D721Med (cell line): Measurements from ENCODE around the gene PHACTR3.

Experiments
- DNase-seq: peaks from one replicate; pipeline ENCODE4 v3.0.0; 2011; ENCODE audit warnings: low spot score; ENCODE audit not compliant: insufficient read length
- FAIRE-seq: peaks from 2 replicates; lab custom pipeline; 2011; peaks lifted over from hg19 to GRCh38; lab: Jason Lieb, UNC
- TF ChIP-seq, protein P1 (sequence below): IDR thresholded peaks from 2 replicates; pipeline ENCODE4 v1.5.1; 2012; ENCODE audit warnings: mild to moderate bottlenecking, control low read depth; ENCODE audit not compliant: insufficient read depth; ENCODE audit errors: missing control alignments

Gene PHACTR3

DNA sequence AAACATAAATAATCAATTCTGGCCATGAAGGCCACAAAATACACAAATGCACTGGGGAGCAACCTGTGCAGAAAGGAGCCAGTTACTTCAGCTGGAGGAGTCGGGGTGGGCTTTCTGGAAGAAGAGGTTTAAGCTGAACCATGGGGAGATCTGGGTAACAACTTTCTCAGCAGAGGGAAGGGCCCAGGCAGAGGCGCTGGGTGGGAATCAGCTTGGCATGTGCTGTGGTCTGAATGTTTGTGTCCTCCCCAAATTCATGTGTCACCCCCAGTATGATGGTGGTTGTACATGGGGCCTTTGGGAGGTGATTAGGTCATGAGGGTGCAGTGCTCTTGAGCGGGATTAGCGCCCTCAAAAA is 221.2 kb downstream of the PHACTR3 start:
- FAIRE-seq (no peak), DNase-seq (no peak)

DNA sequence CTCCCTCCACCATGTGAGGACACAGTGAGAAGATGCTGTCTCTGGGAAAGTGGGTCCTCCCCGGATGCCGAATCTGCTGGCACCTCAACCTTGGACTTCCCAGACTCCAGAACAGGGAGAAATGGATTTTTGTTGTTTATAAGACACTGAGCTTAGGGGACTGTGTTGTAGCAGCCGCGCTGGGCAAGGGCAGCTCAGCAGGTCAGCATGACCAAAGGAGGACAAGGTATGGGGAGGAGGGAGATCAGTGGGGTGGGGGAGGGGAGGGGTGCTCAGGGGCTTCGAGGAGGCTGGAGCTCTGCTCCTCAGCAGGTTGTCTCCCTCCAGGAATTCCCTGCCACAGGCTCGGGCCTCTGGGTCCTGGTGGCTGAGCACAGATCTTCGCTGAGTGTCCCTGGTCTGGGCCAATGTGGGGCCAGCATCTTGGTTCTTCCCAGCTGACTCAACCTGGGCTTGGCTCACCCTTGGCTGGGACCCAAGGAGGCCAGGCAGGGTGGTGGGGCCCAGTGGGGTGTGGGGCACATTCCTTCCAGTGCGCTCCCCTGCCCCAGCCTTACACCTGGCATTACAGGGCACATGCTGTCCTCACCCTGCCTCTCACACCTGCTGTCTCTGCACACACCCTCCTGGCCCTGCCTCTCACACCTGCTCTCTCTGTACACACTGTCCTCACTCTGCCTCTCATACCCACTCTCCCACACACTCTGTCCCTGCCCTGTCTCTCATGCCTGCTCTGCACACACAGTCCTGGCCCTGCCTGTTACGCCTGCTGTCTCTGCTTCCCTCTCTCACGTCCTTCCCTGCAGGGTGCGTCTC is 221.8 kb downstream of the PHACTR3 start:
- no peak for DNase-seq
- TF ChIP-seq, protein P1, sequence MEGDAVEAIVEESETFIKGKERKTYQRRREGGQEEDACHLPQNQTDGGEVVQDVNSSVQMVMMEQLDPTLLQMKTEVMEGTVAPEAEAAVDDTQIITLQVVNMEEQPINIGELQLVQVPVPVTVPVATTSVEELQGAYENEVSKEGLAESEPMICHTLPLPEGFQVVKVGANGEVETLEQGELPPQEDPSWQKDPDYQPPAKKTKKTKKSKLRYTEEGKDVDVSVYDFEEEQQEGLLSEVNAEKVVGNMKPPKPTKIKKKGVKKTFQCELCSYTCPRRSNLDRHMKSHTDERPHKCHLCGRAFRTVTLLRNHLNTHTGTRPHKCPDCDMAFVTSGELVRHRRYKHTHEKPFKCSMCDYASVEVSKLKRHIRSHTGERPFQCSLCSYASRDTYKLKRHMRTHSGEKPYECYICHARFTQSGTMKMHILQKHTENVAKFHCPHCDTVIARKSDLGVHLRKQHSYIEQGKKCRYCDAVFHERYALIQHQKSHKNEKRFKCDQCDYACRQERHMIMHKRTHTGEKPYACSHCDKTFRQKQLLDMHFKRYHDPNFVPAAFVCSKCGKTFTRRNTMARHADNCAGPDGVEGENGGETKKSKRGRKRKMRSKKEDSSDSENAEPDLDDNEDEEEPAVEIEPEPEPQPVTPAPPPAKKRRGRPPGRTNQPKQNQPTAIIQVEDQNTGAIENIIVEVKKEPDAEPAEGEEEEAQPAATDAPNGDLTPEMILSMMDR: no peak
- no peak for FAIRE-seq

More for the DNA sequence above, 221.2 kb downstream of the PHACTR3 start:
- TF ChIP-seq, protein P1: no peak

DNA sequence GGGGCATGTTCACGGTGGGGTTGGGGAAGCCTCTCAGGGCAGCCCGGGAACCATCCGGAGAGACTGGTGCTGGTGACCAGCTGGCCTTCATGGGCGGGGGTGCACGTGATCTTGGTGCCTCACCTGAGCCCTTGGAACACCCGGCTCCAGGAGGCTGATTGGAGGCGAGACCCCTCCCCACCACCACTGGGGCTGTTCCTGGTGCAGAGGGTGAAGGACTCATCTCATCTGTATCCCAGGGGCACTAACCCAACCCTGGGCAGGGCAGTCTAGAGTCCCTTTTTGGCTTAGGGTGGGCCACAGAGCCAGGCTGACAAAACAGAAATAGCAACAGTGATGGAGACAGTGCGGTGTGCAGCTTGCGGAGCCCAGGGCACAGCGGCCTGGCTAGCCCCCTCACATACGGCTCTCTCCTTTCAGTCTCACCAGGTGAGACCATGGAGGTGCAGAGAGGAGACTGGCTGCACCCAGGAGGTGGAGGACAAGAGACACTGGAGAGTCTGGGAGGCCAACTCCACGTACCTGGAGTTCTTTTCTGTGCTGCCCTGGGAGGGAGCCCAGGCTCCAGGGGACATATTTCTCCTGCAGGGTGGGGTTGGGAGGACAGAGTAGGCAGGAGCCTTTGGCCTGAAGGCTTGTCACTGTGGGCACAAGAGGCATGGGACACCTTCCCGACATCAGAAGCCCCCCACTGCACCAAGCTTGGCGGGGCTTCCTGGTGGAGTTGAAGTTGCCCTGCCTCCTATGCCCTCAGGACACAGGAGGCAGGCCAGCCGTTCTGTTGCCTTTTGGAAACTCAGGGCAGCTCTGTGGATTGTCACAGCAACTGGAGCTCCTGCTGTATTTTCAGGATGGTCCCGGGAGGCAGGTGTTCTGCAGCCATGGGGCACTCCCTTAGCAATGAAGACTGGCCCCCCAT is 223.1 kb downstream of the PHACTR3 start:
- no peak for FAIRE-seq
- no peak for DNase-seq
- TF ChIP-seq, protein P1: no peak

DNA sequence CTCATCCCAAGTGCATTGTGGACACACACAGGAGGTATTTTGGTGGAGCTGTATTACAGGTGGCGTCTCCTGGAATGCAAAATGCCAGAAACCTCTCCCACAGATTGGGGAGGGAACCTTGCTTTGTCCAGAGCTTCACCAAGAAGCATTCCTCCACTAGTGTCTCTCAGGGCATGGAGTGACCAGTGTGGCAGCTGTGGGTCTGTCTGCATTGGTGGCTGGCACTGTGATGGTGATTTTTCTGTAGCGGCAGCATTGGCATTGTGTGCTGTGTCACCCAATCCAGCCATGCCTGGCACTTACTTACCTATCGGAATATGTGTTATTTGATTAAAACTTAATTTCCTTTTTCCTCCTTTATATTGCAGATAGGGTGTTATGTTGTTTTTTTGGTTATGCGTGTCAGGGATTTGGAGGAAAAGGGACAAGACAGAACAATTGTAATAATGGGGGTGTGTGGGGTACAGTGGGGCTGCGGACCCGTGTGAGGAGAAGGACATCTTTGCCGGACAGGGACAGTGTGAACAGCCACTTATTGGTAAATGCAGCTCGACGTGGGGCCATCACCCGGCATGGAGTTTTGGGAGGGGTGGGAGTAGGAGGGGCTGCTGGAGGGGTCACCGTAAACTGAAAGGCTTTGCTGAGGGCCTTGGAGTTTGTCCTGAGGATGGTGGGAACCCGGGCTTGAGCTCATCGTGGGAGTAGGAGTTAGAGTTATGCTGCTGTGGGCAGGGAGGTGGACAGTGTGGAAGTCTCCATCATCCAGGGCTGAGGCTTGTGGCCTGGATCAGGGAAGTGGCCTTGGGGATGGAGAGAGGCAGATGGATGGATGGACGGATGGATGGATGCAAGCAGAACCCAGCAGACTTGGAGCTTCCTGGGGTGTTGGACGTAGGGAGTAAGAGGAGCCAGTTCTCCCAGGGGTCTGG is 224.0 kb downstream of the PHACTR3 start:
- TF ChIP-seq, protein P1: no peak
- FAIRE-seq: no peak
- DNase-seq: no peak

DNA sequence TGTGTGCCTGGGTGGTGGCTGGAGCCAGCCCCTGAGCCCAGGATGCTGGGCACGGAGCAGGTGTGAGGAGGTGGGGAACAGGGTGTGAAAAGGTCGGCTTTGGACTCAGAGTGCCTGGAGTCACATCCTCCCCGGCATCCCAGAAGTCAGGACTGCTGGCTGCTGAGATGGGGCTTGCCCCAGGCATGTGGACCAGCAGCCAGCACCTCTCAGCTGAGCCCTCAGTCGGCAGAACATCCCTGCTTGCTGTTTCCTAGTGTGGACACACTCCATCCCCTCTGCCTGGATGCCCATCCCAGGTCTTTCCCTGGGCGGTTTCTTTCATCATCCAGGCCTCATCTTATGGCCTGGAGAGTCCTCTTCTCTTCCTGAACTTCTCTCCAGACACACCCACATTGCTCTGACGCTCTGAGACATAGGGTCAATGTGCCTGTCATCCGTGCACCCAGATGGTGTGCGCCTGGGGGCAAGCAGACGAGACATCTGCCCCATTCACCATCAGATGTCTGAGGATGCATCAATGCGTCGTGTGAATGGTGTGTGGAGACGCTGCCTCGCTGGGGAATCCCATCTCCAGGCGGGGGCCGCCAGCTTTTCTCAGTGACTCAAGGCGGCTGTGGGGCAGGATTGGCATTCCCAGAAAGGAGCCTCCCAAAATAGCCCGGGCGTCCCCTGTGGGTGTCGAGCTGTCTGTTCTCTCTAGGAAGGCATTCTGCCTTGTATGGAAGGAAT is 224.9 kb downstream of the PHACTR3 start:
- DNase-seq: no peak
- TF ChIP-seq, protein P1: no peak
- FAIRE-seq: no peak
